EH (cell line): Measurements from ENCODE around the gene DNAAF3.

Experiments
- DNase-seq: peaks from one replicate; pipeline ENCODE4 v3.0.0-alpha.2; 2015; ENCODE audit warnings: low read depth

DNAAF3 gene

DNA sequence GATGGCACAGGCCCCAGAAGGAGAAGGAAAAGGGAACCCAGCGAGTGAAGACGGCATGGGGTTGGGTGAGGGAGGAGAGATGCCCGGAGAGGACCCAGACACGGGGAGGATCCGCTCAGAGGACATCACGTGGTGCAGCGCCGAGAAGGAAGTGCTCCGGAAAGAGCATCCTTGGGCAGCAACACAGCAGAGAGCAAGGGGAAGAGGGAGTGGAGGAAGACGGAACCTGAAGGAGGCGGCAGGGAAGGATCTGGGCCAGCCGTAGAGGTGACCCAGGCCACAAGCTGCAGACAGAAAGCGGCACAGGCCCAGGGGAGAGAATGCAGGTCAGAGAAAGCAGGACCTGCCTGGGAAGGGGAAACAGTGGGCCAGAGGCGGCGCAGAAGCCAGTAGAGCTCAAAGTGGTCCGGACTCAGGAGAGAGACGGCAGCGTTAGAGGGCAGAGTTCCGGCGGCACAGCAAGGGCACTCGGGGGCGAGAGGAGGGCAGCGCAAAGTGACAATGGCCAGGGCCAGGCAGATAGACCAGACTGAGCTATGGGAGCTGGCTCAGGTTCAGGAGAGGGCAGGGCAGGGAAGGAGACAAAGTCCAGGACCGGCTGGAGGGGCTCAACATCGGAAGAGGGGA is 50.1 kb downstream of the DNAAF3 start:
- DNase-seq: peak; percentile 79

DNA sequence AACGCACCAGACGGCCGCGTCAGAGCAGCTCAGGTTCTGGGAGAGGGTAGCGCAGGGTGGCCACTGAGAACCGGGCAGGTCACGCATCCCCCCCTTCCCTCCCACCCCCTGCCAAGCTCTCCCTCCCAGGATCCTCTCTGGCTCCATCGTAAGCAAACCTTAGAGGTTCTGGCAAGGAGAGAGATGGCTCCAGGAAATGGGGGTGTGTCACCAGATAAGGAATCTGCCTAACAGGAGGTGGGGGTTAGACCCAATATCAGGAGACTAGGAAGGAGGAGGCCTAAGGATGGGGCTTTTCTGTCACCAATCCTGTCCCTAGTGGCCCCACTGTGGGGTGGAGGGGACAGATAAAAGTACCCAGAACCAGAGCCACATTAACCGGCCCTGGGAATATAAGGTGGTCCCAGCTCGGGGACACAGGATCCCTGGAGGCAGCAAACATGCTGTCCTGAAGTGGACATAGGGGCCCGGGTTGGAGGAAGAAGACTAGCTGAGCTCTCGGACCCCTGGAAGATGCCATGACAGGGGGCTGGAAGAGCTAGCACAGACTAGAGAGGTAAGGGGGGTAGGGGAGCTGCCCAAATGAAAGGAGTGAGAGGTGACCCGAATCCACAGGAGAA is 50.9 kb downstream of the DNAAF3 start:
- DNase-seq: peak; percentile 50

DNA sequence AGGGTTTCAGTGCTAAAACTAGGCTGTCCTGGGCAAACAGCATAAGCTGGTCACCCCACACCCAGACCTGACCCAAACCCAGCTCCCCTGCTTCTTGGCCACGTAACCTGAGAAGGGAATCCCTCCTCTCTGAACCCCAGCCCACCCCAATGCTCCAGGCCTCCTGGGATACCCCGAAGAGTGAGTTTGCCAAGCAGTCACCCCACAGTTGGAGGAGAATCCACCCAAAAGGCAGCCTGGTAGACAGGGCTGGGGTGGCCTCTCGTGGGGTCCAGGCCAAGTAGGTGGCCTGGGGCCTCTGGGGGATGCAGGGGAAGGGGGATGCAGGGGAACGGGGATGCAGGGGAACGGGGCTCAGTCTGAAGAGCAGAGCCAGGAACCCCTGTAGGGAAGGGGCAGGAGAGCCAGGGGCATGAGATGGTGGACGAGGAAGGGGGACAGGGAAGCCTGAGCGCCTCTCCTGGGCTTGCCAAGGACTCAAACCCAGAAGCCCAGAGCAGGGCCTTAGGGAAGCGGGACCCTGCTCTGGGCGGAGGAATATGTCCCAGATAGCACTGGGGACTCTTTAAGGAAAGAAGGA is 51.8 kb downstream of the DNAAF3 start:
- no peak for DNase-seq

DNA sequence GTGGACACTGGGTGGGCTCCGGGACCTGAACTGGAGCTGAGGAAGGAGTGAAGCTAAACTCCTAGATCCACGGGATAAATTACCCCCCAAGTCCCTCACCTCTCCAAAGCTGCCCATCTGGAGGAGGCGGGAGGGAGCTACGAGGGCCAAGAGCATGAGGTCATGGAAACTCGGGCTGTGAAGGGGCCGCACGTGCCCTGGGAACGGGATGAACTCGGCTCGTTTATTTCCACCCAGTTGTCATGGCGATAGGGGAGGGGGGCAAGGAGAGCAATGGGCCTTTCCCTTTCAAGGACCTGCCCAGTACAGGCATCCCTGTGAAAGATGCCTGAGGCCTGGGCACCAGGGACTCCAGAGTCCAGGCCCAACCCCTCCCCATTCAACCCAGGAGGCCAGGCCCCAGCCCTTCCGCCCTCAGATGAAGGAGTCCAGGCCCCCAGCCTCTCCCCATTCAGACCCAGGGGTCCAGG is 52.8 kb downstream of the DNAAF3 start:
- DNase-seq: peak; percentile 95

DNA sequence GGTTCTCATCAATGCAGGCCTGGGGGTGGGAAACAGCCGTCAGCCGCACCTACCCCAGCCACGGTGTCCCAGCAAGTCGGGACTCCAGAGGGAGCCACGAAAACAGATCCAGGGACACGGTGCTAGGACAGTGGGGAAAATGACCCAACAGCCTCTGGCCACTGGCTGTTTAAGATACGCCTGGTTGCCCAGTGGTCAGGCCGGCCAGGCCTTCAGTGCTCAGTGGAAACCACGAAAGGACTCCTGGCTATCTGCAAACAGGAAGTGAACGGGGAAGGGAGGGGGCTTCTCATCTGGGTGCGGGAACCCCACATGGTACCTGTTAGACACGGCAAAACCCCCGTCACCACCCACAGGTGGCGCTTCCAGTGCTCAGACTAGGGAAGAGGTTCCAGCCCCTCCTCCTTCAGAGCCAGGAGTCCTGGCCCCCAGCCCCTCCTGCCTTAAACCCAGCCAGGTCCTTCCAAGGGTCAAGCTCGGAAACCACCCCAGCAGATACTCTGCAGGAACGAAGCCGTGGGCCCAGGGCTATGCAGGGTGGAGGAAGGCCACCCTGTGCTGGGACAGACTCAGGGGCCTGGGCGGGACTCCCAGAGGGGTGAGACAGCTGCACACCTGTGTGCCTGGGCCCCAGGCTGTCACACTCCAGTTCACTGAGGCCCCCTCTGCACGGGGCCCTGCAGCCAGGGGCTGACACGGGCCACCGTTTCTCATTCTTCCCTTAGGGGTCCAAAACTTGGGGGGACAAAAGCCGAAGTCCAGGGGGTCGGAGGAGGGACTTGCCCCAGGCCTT is 53.4 kb downstream of the DNAAF3 start:
- no peak for DNase-seq

DNA sequence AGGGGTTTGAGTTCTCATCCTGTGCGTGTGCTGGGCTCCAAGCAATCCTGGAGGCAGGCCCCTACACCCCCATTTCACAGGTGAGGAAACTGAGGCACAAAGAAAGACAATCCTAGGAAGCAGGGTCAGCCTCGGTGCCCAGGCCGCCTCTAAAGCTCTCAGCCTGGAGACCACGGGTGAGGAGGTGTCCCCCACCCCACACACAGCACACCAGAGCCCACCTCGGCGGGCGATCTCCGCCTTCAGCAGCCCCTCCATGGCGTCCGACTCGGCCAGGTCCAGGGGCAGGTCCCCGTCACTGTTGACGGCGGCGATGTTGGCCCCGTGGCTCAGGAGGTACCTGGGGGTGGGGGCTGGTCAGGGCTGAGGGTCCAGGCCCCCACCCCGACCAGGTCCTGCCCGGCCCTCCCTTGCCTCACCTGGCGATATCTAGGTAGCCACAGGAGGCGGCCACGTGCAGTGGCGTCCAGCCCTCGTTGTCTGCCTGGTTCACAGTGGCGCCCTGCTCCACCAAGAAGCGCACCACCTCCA is 54.1 kb downstream of the DNAAF3 start:
- no peak for DNase-seq

DNA sequence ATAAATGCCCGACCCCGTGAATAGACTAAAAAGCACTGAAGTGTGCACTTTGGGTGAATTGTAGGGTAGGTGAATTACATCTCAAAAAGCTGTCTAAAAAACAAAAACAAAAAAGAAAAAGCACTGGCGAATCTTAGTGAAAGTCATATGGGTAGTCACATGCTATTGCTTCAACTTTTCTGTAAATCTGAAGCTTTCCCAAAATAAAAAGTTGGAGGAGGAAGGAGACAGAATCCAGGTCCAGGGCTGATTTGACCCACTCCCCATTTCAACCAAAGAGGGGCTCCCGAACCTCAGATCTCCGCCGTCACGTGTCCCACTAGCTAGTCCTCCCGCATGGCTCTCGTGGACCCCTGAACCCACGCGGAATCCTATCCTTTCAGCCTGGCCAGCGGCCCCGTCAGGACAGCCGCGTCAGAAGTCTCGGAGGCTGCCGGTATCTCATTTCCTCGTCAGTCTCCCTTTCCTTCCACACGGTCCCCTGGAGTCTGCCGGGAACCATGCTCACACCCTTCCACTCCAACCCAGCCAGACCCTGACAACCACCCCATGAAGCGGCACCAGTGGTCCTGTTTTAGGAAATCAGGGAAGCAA is 55.1 kb downstream of the DNAAF3 start:
- DNase-seq: no peak

DNA sequence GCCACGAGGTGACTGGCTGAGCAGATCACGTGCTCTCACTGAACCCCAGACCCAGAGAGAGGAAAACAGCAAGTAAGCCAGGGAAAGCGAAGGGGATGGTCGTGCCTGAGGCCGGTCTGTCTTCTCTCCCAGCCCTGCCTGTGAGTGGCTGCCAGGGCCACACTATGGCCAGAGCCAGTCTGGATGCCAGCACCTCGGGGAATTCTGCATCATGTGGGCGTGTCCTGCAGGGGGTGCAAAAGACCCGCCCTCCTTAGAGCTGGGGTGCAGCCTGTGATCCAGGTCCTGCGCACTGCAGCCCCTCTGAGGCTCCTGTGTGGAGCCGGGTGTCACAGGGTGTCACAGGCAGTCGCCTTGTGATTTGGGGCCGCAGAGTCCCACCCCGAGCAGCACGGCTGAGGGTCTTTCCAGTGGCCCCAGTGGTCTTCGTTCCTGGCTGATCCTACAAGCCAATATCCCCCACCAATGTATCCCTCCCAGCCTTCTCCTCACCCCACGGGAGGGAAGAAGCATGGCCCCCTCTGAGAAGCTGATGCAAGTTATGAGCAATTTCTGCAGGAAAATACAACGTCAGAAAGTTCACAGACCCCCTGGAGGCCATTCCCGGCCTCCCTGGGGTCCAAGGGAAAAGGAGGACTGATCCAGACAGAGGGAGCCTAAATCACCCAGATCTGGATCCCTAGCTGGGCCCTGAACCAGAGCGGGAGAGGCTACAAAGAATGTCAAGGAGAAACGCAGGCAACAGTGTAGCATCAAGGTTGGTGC is 56.7 kb downstream of the DNAAF3 start:
- DNase-seq: no peak
